IMR-90 (cell line): ENCODE results near the gene MOB3A. TPM values are rescaled to one million over a fixed set of nuclear protein-coding genes. Genes with fewer than 3 reads are reported as not detected.

Experiments used
- ATAC-seq: fragments of 200-7000 bp; cut with Tn5 transposase; 2 replicates; pipeline ENCODE4 v1.9.1; 2020; ENCODE audit warnings: low read depth, mild to moderate bottlenecking, moderate library complexity
- BruUV-seq: library from RNA; stranded (reverse); fragments of 400-500 nt; replicated peaks from 2 replicates; lab custom pipeline; 2021; lab: Mats Ljungman, UMichigan
- CTCF ChIA-PET: fragments of 300-600 bp; formaldehyde crosslinking; extraction: SDS; loops from one replicate; lab custom pipeline; 2021; ENCODE audit warnings: antibody characterized with exemption; lab: Yijun Ruan, JAX
- POLR2A ChIA-PET: fragments of 300-600 bp; sonication (Branson Sonifier 250); formaldehyde crosslinking; loops from one replicate; lab custom pipeline; 2022; ENCODE audit warnings: antibody characterized with exemption; ENCODE audit not compliant: unreplicated experiment; lab: Charles Lee
- DNase-seq: peaks from one replicate; pipeline ENCODE4 v3.0.0; 2013
- H2AFZ ChIP-seq: replicated peaks from 2 replicates; pipeline ENCODE3; 2013; ENCODE audit warnings: low read length, mild to moderate bottlenecking; ENCODE audit not compliant: poor library complexity
- H2AK5ac ChIP-seq: 2 replicates; pipeline ENCODE4 v1.6.1; 2013; ENCODE audit warnings: low read depth, low read length, inconsistent platforms
- H2AK9ac ChIP-seq: replicated peaks from 2 replicates; pipeline ENCODE3; 2013; ENCODE audit warnings: mild to moderate bottlenecking, low read depth, low read length, moderate library complexity; ENCODE audit not compliant: poor library complexity
- H2BK120ac ChIP-seq: 2 replicates; pipeline ENCODE4 v1.6.1; 2013; ENCODE audit warnings: low read depth, low read length, inconsistent platforms
- H2BK15ac ChIP-seq: 3 replicates; pipeline ENCODE4 v1.6.1; 2013; ENCODE audit warnings: low read depth, low read length, inconsistent platforms
- H2BK20ac ChIP-seq: 2 replicates; pipeline ENCODE4 v1.6.1; 2013; ENCODE audit warnings: low read depth, mild to moderate bottlenecking, inconsistent platforms, low read length, moderate library complexity
- H2BK5ac ChIP-seq: 2 replicates; pipeline ENCODE4 v1.6.1; 2013; ENCODE audit warnings: mild to moderate bottlenecking, low read depth, low read length, inconsistent platforms; ENCODE audit not compliant: poor library complexity, severe bottlenecking
- H3K14ac ChIP-seq: replicated peaks from 2 replicates; pipeline ENCODE4 v1.6.1; 2013; ENCODE audit warnings: low read depth, low read length, inconsistent platforms
- H3K18ac ChIP-seq: 2 replicates; pipeline ENCODE4 v1.6.1; 2013; ENCODE audit warnings: low read depth, low read length, control low read depth
- H3K23ac ChIP-seq: 2 replicates; pipeline ENCODE4 v1.6.1; 2013; ENCODE audit warnings: low read depth, low read length, inconsistent platforms
- H3K27ac ChIP-seq: 2 replicates; pipeline ENCODE4 v1.5.1; 2013; ENCODE audit warnings: mild to moderate bottlenecking, control low read depth, low read length; ENCODE audit not compliant: insufficient read depth
- H3K27me3 ChIP-seq: 2 replicates; pipeline ENCODE4 v1.6.1; 2013; ENCODE audit warnings: low read length; ENCODE audit not compliant: control insufficient read depth, insufficient read depth
- H3K36me3 ChIP-seq: 2 replicates; pipeline ENCODE4 v1.6.1; 2013; ENCODE audit warnings: low read length, mixed read lengths; ENCODE audit not compliant: control insufficient read depth, insufficient read depth
- H3K4ac ChIP-seq: 2 replicates; pipeline ENCODE4 v1.6.1; 2013; ENCODE audit warnings: low read depth, low read length, inconsistent platforms
- H3K4me1 ChIP-seq: 2 replicates; pipeline ENCODE4 v1.6.1; 2013; ENCODE audit warnings: low read length, mixed read lengths; ENCODE audit not compliant: control insufficient read depth, insufficient read depth
- H3K4me2 ChIP-seq: 2 replicates; pipeline ENCODE4 v1.6.1; 2013; ENCODE audit warnings: low read depth, mild to moderate bottlenecking, control low read depth, low read length, moderate library complexity
- H3K4me3 ChIP-seq: 2 replicates; pipeline ENCODE4 v1.5.1; 2013; ENCODE audit warnings: low read depth, mild to moderate bottlenecking, control low read depth, low read length, moderate library complexity; ENCODE audit not compliant: insufficient read depth
- H3K56ac ChIP-seq: 2 replicates; pipeline ENCODE4 v1.6.1; 2013; ENCODE audit warnings: low read length, inconsistent platforms; ENCODE audit not compliant: insufficient read depth; ENCODE audit errors: extremely low read depth
- H3K79me1 ChIP-seq, 2 experiments: 2 replicates each; pipeline ENCODE4 v1.6.1; 2013; ENCODE audit warnings: low read length in 2 of 2, inconsistent platforms in 1 of 2, low read depth in 1 of 2
- H3K9ac ChIP-seq: 2 replicates; pipeline ENCODE4 v1.6.1; 2013; ENCODE audit warnings: low read depth, low read length, control low read depth
- H3K9me1 ChIP-seq: 2 replicates; pipeline ENCODE4 v1.6.1; 2013; ENCODE audit warnings: low read length, inconsistent platforms; ENCODE audit not compliant: insufficient read depth
- H3K9me3 ChIP-seq: 2 replicates; pipeline ENCODE4 v1.6.1; 2013; ENCODE audit warnings: low read length; ENCODE audit not compliant: control insufficient read depth, insufficient read depth
- H4K20me1 ChIP-seq: 2 replicates; pipeline ENCODE4 v1.6.1; 2013; ENCODE audit warnings: low read length, inconsistent platforms; ENCODE audit not compliant: insufficient read depth
- H4K5ac ChIP-seq: 2 replicates; pipeline ENCODE4 v1.6.1; 2013; ENCODE audit warnings: mild to moderate bottlenecking, low read depth, low read length, control low read depth
- H4K8ac ChIP-seq, 2 experiments: 2 replicates each; pipeline ENCODE4 v1.6.1; 2013; ENCODE audit warnings: low read depth in 2 of 2, low read length in 2 of 2, control low read depth in 1 of 2, inconsistent platforms in 1 of 2
- H4K91ac ChIP-seq: 2 replicates; pipeline ENCODE4 v1.6.1; 2013; ENCODE audit warnings: low read depth, low read length, inconsistent platforms; ENCODE audit not compliant: insufficient read depth
- BHLHE40 ChIP-seq: fragments of 150-350 bp; IDR thresholded peaks from 2 replicates; pipeline ENCODE4 v1.6.1; 2016; ENCODE audit warnings: mild to moderate bottlenecking, low read depth, low read length
- CEBPB ChIP-seq: IDR thresholded peaks from 2 replicates; pipeline ENCODE4 v1.6.1; 2012; ENCODE audit warnings: low read depth, low read length, improper control_type of control experiment
- CHD1 ChIP-seq: IDR thresholded peaks from 2 replicates; pipeline ENCODE4 v1.6.1; 2012; ENCODE audit warnings: low read depth, low read length, improper control_type of control experiment
- FOS ChIP-seq: fragments of 150-350 bp; IDR thresholded peaks from 2 replicates; pipeline ENCODE4 v1.6.1; 2016; ENCODE audit warnings: low read depth, low read length
- MAFK ChIP-seq: IDR thresholded peaks from 2 replicates; pipeline ENCODE4 v1.6.1; 2012; ENCODE audit warnings: low read depth, low read length, improper control_type of control experiment
- MAZ ChIP-seq: IDR thresholded peaks from 2 replicates; pipeline ENCODE4 v1.6.1; 2012; ENCODE audit warnings: low read depth, mild to moderate bottlenecking, low read length, improper control_type of control experiment, moderate library complexity, borderline replicate concordance
- MXI1 ChIP-seq: IDR thresholded peaks from 2 replicates; pipeline ENCODE4 v1.6.1; 2012; ENCODE audit warnings: low read depth, mild to moderate bottlenecking, low read length, moderate library complexity, borderline replicate concordance
- NFE2L2 ChIP-seq: fragments of 150-350 bp; IDR thresholded peaks from 2 replicates; pipeline ENCODE4 v1.6.1; 2016; ENCODE audit warnings: low read depth, mild to moderate bottlenecking, low read length
- POLR2A ChIP-seq: IDR thresholded peaks from 2 replicates; pipeline ENCODE4 v1.6.1; 2012; ENCODE audit warnings: mild to moderate bottlenecking, low read depth, low read length
- RAD21 ChIP-seq: IDR thresholded peaks from 2 replicates; pipeline ENCODE4 v1.6.1; 2012; ENCODE audit warnings: low read length, improper control_type of control experiment
- RCOR1 ChIP-seq: IDR thresholded peaks from 2 replicates; pipeline ENCODE4 v1.6.1; 2012; ENCODE audit warnings: mild to moderate bottlenecking, low read length, improper control_type of control experiment; ENCODE audit not compliant: insufficient replicate concordance
- RFX5 ChIP-seq: IDR thresholded peaks from 2 replicates; pipeline ENCODE4 v1.8.0; 2012; ENCODE audit warnings: low read depth, mild to moderate bottlenecking, low read length, moderate library complexity
- SMC3 ChIP-seq: fragments of 150-350 bp; IDR thresholded peaks from 2 replicates; pipeline ENCODE4 v1.6.1; 2016; ENCODE audit warnings: low read depth, mild to moderate bottlenecking, antibody characterized with exemption, low read length, moderate library complexity
- WGBS, 2 experiments: methylation state at CpG; one replicate each; pipeline versions ENCODE4 v1.1.5 to v1.1.7; 2013; ENCODE audit warnings: missing lambda C conversion rate in 2 of 2; ENCODE audit not compliant: insufficient read length in 1 of 2; ENCODE audit errors: extremely low coverage in 2 of 2; 5-methylcytosine and 5-hydroxymethylcytosine counted together
- dilution Hi-C: fragments of 300-500 bp; cut with HindIII; formaldehyde crosslinking; loops from one replicate; pipeline ENCODE4 v1.14.3; 2018; ENCODE audit warnings: low sequenced_read_pairs; ENCODE audit not compliant: unreplicated experiment
- in situ Hi-C: fragments of 300-500 bp; cut with MboI; formaldehyde crosslinking; loops from 3 replicates; pipeline ENCODE4 v1.14.3; 2019; ENCODE audit warnings: low sequenced_read_pairs, inconsistent platforms, mixed read lengths
- intact Hi-C: fragments of 100-400 bp; cut with micrococcal nuclease; formaldehyde crosslinking; loops from 2 replicates; pipeline ENCODE4 v1.10.0; 2022
- polyA plus RNA-seq, 3 experiments: library from polyadenylated mRNA; depleted of rRNA; stranded (reverse); fragments of >200 nt; gene quantifications; 2 replicates each; pipeline ENCODE4 v1.2.3, GENCODE V29; 2012; ENCODE audit warnings: low replicate concordance in 1 of 3
- total RNA-seq: library from RNA; depleted of rRNA; stranded (reverse); fragments of >200 nt; gene quantifications from 2 replicates; pipeline ENCODE4 v1.2.3, GENCODE V29; 2012
- TF ChIP-seq, protein P1 (sequence below): fragments of 150-350 bp; IDR thresholded peaks from 2 replicates; pipeline ENCODE4 v1.6.1; 2016; ENCODE audit warnings: low read depth, mild to moderate bottlenecking, low read length, moderate library complexity, borderline replicate concordance
- TF ChIP-seq, protein P2 (sequence below): conservative IDR thresholded peaks from 2 replicates; pipeline ENCODE4 v1.5.1; 2012; ENCODE audit warnings: mild to moderate bottlenecking, low read depth, low read length, improper control_type of control experiment
- TF ChIP-seq, protein P3 (sequence below): fragments of 150-350 bp; IDR thresholded peaks from 2 replicates; pipeline ENCODE4 v1.6.1; 2017; ENCODE audit warnings: mild to moderate bottlenecking, antibody characterized with exemption, low read length, low read depth

The MOB3A gene
- total and polyA plus RNA-seq, 2 of the 4 experiments (the other 2 are of a cell fraction), result 9.3 to 26.5 TPM

DNA sequence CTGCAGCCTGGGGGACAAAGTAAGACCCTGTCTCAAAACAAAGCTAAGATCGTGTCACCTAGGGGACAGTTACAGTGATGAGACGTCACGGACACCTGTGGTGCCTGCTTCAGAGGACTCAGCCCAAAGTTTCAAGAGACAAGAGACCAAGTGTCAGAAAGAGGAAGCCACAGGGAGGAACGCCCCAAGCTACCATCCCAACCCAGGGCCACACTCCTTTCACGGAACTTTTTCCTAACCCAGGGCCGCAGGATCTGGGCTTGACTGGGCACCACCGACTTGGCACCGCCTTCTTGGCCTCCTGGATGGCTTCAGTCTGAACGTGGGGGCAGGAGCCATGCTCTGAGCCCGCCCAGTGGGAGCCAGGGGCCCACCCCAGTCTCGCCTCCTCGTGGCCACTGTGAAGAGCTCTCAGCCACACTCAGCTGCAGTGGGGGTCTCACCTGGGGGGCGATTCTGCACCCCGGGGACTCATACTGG, 8.5 kb downstream of the MOB3A start:
- peaks cover 20 to 69% of the 10 kb centered on the region in 2 experiments for H3K79me1 ChIP-seq
- peaks cover 14% of the 10 kb centered on the region; the same call in 1 of the 2 replicates for H3K36me3 ChIP-seq
- ATAC-seq, result no peak
- BruUV-seq, result no TSS peak
- no peak overlapping the region for H3K23ac ChIP-seq
- intact Hi-C loops (no loop called here), in situ Hi-C loops (no loop called here), dilution Hi-C loops (no loop called here)
- H3K56ac ChIP-seq, result no peak overlapping the region
- H4K5ac ChIP-seq, result no peak overlapping the region
- ChIA-PET CTCF (no interaction called here), POLR2A (no interaction called here)
- no peaks in the 10 kb centered on the region for H3K9me3 ChIP-seq
- no peak overlapping the region for H2AFZ ChIP-seq
- peaks cover 15% of the 10 kb centered on the region for H3K9me1 ChIP-seq
- no peak overlapping the region for H3K4ac ChIP-seq
- no peak overlapping the region for H2BK120ac ChIP-seq
- H3K4me1 ChIP-seq, result peaks cover 5% of the 10 kb centered on the region
- no peak overlapping the region for H4K91ac ChIP-seq
- no peak overlapping the region for H2BK15ac ChIP-seq
- H3K4me3 ChIP-seq, result no peak overlapping the region
- no peak overlapping the region for H3K9ac ChIP-seq
- H2AK9ac ChIP-seq, result peak overlapping the region; percentile 42
- H4K8ac ChIP-seq, result no peak overlapping the region
- no peak overlapping the region for H3K18ac ChIP-seq
- H2AK5ac ChIP-seq, result peak overlapping the region; percentile 33
- H3K14ac ChIP-seq, result peak overlapping the region; percentile 35; the same call in 1 of the 2 replicates
- 100% methylated on average over 3 of the region's 14 CpGs; no CpG with 5 or more reads in 1 of the 2 experiments for WGBS, 2 experiments
- no peak overlapping the region for H3K27ac ChIP-seq
- no peak overlapping the region for H2BK20ac ChIP-seq
- H4K20me1 ChIP-seq, result peaks cover 22% of the 10 kb centered on the region
- no peak for DNase-seq
- H3K4me2 ChIP-seq, result no peak overlapping the region
- TF ChIP-seq MXI1 (no peak), MAFK (no peak), SMC3 (no peak), RCOR1 (no peak), POLR2A (no peak), BHLHE40 (no peak), RFX5 (no peak), MAZ (no peak), NFE2L2 (no peak), CHD1 (no peak), RAD21 (no peak), FOS (no peak), CEBPB (no peak)
- TF ChIP-seq, protein P1, sequence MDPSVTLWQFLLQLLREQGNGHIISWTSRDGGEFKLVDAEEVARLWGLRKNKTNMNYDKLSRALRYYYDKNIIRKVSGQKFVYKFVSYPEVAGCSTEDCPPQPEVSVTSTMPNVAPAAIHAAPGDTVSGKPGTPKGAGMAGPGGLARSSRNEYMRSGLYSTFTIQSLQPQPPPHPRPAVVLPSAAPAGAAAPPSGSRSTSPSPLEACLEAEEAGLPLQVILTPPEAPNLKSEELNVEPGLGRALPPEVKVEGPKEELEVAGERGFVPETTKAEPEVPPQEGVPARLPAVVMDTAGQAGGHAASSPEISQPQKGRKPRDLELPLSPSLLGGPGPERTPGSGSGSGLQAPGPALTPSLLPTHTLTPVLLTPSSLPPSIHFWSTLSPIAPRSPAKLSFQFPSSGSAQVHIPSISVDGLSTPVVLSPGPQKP, result no peak
- TF ChIP-seq, protein P2, sequence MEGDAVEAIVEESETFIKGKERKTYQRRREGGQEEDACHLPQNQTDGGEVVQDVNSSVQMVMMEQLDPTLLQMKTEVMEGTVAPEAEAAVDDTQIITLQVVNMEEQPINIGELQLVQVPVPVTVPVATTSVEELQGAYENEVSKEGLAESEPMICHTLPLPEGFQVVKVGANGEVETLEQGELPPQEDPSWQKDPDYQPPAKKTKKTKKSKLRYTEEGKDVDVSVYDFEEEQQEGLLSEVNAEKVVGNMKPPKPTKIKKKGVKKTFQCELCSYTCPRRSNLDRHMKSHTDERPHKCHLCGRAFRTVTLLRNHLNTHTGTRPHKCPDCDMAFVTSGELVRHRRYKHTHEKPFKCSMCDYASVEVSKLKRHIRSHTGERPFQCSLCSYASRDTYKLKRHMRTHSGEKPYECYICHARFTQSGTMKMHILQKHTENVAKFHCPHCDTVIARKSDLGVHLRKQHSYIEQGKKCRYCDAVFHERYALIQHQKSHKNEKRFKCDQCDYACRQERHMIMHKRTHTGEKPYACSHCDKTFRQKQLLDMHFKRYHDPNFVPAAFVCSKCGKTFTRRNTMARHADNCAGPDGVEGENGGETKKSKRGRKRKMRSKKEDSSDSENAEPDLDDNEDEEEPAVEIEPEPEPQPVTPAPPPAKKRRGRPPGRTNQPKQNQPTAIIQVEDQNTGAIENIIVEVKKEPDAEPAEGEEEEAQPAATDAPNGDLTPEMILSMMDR, result no peak
- TF ChIP-seq, protein P3, sequence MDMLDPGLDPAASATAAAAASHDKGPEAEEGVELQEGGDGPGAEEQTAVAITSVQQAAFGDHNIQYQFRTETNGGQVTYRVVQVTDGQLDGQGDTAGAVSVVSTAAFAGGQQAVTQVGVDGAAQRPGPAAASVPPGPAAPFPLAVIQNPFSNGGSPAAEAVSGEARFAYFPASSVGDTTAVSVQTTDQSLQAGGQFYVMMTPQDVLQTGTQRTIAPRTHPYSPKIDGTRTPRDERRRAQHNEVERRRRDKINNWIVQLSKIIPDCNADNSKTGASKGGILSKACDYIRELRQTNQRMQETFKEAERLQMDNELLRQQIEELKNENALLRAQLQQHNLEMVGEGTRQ, result no peak
- no peak overlapping the region for H2BK5ac ChIP-seq
- no peaks in the 10 kb centered on the region for H3K27me3 ChIP-seq
